GM23338 (cell line): ENCODE results near the gene WIF1.

Experiments
- CREB1 ChIP-seq: fragments of 250-450 bp; sonication (Bioruptor Pico); IDR thresholded peaks from 2 replicates; pipeline ENCODE4 v1.5.0; 2020; ENCODE audit warnings: low read depth, mild to moderate bottlenecking, moderate library complexity
- EZH2 ChIP-seq: fragments of 200-600 bp; sonication (generic); IDR thresholded peaks from one replicate; pipeline ENCODE4 v1.8.0; 2017; ENCODE audit warnings: antibody characterized with exemption, mild to moderate bottlenecking, low read depth; ENCODE audit not compliant: unreplicated experiment
- EZH2phosphoT487 ChIP-seq: fragments of 200-600 bp; sonication (generic); IDR thresholded peaks from one replicate; pipeline ENCODE4 v1.8.1; 2018; ENCODE audit warnings: antibody characterized with exemption; ENCODE audit not compliant: unreplicated experiment
- JUNB ChIP-seq: IDR thresholded peaks from one replicate; pipeline ENCODE4 v1.6.1; 2016; ENCODE audit warnings: antibody characterized with exemption; ENCODE audit not compliant: unreplicated experiment
- POLR2AphosphoS5 ChIP-seq: IDR thresholded peaks from 2 replicates; pipeline ENCODE4 v1.6.1; 2016; ENCODE audit warnings: antibody characterized with exemption, low read depth
- STAT1 ChIP-seq: IDR thresholded peaks from one replicate; pipeline ENCODE4 v1.6.1; 2016; ENCODE audit warnings: antibody characterized with exemption; ENCODE audit not compliant: unreplicated experiment
- TF ChIP-seq, protein P1 (sequence below), 2 experiments: fragments of 200-600 bp in 1 of 2; sonication (generic) in 1 of 2; conservative IDR thresholded peaks; 2 replicates each; pipeline versions ENCODE4 v1.5.1 to v1.6.1; 2016 to 2017; ENCODE audit warnings: antibody characterized with exemption in 2 of 2, low read depth in 2 of 2, mild to moderate bottlenecking in 2 of 2, moderate library complexity in 1 of 2
- TF ChIP-seq, protein P2 (sequence below): IDR thresholded peaks from one replicate; pipeline ENCODE4 v1.6.1; 2018; ENCODE audit warnings: antibody characterized with exemption; ENCODE audit not compliant: unreplicated experiment

DNA sequence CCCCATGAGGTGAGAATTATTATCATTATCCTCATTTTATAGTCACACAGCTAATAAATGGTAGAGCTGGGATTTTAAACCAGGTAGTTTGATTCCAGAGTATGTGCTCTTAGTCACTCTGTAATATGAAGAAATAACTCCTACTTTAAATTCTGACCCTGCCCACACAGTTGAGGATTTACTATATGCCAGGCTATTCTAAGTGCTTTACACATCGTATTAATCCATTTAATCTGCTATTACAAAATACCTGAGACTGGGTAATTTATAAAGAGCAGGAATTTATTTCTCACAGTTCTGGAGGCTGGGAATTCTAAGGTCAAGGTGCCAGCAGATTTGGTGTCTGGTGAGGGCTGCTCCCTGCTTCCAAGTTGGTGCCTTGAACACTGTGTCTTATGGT, 19.6 kb upstream of the WIF1 start:
- TF ChIP-seq JUNB (no peak), POLR2AphosphoS5 (no peak), CREB1 (CRISPR knock-in tag) (no peak), EZH2 (no peak), EZH2phosphoT487 (no peak), STAT1 (no peak)
- TF ChIP-seq, protein P1, sequence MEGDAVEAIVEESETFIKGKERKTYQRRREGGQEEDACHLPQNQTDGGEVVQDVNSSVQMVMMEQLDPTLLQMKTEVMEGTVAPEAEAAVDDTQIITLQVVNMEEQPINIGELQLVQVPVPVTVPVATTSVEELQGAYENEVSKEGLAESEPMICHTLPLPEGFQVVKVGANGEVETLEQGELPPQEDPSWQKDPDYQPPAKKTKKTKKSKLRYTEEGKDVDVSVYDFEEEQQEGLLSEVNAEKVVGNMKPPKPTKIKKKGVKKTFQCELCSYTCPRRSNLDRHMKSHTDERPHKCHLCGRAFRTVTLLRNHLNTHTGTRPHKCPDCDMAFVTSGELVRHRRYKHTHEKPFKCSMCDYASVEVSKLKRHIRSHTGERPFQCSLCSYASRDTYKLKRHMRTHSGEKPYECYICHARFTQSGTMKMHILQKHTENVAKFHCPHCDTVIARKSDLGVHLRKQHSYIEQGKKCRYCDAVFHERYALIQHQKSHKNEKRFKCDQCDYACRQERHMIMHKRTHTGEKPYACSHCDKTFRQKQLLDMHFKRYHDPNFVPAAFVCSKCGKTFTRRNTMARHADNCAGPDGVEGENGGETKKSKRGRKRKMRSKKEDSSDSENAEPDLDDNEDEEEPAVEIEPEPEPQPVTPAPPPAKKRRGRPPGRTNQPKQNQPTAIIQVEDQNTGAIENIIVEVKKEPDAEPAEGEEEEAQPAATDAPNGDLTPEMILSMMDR (conservative IDR thresholded peaks at IDR 0.05; ENCODE audit: low read depth in 2 of 2), result no peak
- TF ChIP-seq, protein P2, sequence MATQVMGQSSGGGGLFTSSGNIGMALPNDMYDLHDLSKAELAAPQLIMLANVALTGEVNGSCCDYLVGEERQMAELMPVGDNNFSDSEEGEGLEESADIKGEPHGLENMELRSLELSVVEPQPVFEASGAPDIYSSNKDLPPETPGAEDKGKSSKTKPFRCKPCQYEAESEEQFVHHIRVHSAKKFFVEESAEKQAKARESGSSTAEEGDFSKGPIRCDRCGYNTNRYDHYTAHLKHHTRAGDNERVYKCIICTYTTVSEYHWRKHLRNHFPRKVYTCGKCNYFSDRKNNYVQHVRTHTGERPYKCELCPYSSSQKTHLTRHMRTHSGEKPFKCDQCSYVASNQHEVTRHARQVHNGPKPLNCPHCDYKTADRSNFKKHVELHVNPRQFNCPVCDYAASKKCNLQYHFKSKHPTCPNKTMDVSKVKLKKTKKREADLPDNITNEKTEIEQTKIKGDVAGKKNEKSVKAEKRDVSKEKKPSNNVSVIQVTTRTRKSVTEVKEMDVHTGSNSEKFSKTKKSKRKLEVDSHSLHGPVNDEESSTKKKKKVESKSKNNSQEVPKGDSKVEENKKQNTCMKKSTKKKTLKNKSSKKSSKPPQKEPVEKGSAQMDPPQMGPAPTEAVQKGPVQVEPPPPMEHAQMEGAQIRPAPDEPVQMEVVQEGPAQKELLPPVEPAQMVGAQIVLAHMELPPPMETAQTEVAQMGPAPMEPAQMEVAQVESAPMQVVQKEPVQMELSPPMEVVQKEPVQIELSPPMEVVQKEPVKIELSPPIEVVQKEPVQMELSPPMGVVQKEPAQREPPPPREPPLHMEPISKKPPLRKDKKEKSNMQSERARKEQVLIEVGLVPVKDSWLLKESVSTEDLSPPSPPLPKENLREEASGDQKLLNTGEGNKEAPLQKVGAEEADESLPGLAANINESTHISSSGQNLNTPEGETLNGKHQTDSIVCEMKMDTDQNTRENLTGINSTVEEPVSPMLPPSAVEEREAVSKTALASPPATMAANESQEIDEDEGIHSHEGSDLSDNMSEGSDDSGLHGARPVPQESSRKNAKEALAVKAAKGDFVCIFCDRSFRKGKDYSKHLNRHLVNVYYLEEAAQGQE, result no peak
